ENCODE measurements around the gene BTN2A1. TPM values are rescaled to one million over a fixed set of nuclear protein-coding genes. Genes with fewer than 3 reads are reported as not detected.

Gene BTN2A1
- total and polyA plus RNA-seq, 10 of the 15 experiments (the other 5 are each of a cell fraction or from before 2014, with no cell fraction given), result 8.2 to 28.0 (median 15.8) TPM

DNA sequence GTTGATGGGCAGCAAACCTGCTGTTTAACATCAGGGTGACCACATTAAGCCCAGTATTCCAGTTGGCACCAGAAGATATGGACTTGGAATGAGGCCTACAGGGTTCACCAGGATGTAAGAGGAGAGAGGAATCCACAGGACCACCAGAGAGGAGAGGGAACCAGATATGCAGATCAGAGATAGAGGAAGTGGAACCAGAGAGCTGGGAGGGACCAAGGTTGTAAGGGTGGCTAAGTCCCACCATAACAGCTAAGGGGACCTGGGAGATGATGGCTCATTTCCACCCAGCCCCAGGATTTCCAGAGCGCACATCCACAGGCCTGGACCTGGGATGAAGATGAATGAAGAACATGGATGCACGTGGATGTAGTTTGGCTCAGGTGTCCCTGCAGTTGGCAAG, 11.1 kb downstream of the BTN2A1 start:
- FAIRE-seq (no peak), ATAC-seq (no peak), DNase-seq (ENCODE audit: low read depth, low spot score) (no peak)
- no TSS peak for BruUV-seq (replicated peaks)
- Histone ChIP-seq H4K20me1 (ENCODE audit: control insufficient read depth, insufficient read depth) (no peaks in the 10 kb centered on the region), H3K9ac (ENCODE audit: control insufficient read depth, insufficient read depth, low read length) (no peak overlapping the region), H3K27ac (ENCODE audit: control insufficient read depth, insufficient read depth) (no peak overlapping the region), H3K79me2 (ENCODE audit: control insufficient read depth, insufficient read depth, low read length) (no peaks in the 10 kb centered on the region), H3K9me3 (replicated peaks; ENCODE audit: control insufficient read depth, insufficient read depth, low read length) (peaks cover 6% of the 10 kb centered on the region; the same call in 2 of the 3 replicates), H3K27me3 (replicated peaks in 1 of 2; ENCODE audit: control insufficient read depth in 2 of 2, insufficient read depth in 2 of 2, low read length in 1 of 2) (no peaks in the 10 kb centered on the region), H2AFZ (ENCODE audit: control insufficient read depth, low read depth, low read length) (no peak overlapping the region), H3K4me1 (ENCODE audit: control insufficient read depth, insufficient read depth, low read length) (peaks cover 15% of the 10 kb centered on the region), H3K4me2 (ENCODE audit: control insufficient read depth, insufficient read depth) (no peak overlapping the region), H3K36me3 (ENCODE audit: control insufficient read depth in 2 of 2, insufficient read depth in 2 of 2, low read length in 1 of 2) (peaks cover 9 to 23% of the 10 kb centered on the region in 2 experiments), H3K4me3 (no peak overlapping the region)
- in situ Hi-C loops (cut with MboI), result no loop called here
- ChIA-PET RAD21 (ENCODE audit: unreplicated experiment) (no interaction called here), SMC1A (ENCODE audit: uncharacterized antibody, unreplicated experiment) (interaction anchor here (1.2 kb wide), 1 partner anchor 23 kb away, joined by 3 read pairs; no protein-coding TSS in a partner anchor), CTCF (interaction anchor here (1.4 kb wide), 1 partner anchor 21 kb away, joined by 3 read pairs; no protein-coding TSS in a partner anchor), POLR2A (no interaction called here)
- TF ChIP-seq IKZF2 (IDR thresholded peaks at IDR 0.05) (0 out of 4 replicates have a peak, but pooled peaks of 1 of the 2 experiments have one; percentile 12), RBBP5 (conservative IDR thresholded peaks at IDR 0.05) (no peak), SPI1 (IDR thresholded peaks at IDR 0.05; ENCODE audit: borderline replicate concordance, insufficient read depth, low read depth, low read length) (peak; percentile 86), POLR2AphosphoS5 (IDR thresholded peaks at IDR 0.05; ENCODE audit: low read length) (0 out of 2 replicates have a peak, but pooled peaks have one; percentile 37)
- intact Hi-C loops (cut with micrococcal nuclease; ENCODE audit: unreplicated experiment), result no loop called here
- WGBS (ENCODE audit: insufficient coverage, insufficient replicate concordance, low lambda C conversion rate, missing lambda C conversion rate), result 100% methylated on average over 2 of the region's 2 CpGs

DNA sequence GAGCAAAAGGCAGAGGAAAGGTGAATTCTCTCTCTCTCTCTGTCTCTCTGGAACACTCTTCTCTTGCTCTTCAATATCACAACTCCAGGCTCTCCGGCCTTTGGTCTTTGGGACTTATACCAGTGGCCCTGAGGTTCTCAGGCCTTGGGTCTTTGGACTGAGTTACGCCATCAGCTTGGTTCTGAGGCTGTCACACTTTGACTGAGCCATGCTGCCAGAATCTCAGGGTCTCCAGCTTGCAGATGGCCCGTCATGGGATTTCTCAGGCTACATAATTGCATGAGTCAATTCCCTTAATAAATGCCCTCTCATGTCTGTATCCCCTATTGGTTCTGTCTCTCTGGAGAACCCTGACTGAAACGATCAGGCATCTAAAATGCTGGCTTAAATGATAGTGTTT, 12.9 kb downstream of the BTN2A1 start:
- ATAC-seq, result no peak
- DNase-seq (ENCODE audit: low read depth, low spot score), result no peak
- intact Hi-C loops (cut with micrococcal nuclease; ENCODE audit: unreplicated experiment), result no loop called here
- H3K4me2 ChIP-seq (ENCODE audit: control insufficient read depth, insufficient read depth), result no peak overlapping the region
- BruUV-seq (replicated peaks), result no TSS peak
- ChIA-PET RAD21 (ENCODE audit: unreplicated experiment) (no interaction called here), SMC1A (ENCODE audit: uncharacterized antibody, unreplicated experiment) (interaction anchor here (1.6 kb wide), 1 partner anchor 10 kb away, joined by 4 read pairs; no protein-coding TSS in a partner anchor), POLR2A (interaction anchor here (0.5 kb wide), 1 partner anchor 76 kb away, joined by 4 read pairs; no protein-coding TSS in a partner anchor), CTCF (no interaction called here)
- no peaks in the 10 kb centered on the region for H3K27me3 ChIP-seq (replicated peaks in 1 of 2; ENCODE audit: control insufficient read depth in 2 of 2, insufficient read depth in 2 of 2, low read length in 1 of 2)
- H3K4me1 ChIP-seq (ENCODE audit: control insufficient read depth, insufficient read depth, low read length), result peaks cover 15% of the 10 kb centered on the region
- no peak overlapping the region for H3K4me3 ChIP-seq
- FAIRE-seq, result no peak
- peaks cover 6% of the 10 kb centered on the region; the same call in 2 of the 3 replicates for H3K9me3 ChIP-seq (replicated peaks; ENCODE audit: control insufficient read depth, insufficient read depth, low read length)
- H3K9ac ChIP-seq (ENCODE audit: control insufficient read depth, insufficient read depth, low read length), result no peak overlapping the region
- 96% methylated on average over 4 of the region's 4 CpGs for WGBS (ENCODE audit: insufficient coverage, insufficient replicate concordance, low lambda C conversion rate, missing lambda C conversion rate)
- H4K20me1 ChIP-seq (ENCODE audit: control insufficient read depth, insufficient read depth), result no peaks in the 10 kb centered on the region
- H3K27ac ChIP-seq (ENCODE audit: control insufficient read depth, insufficient read depth), result no peak overlapping the region
- peaks cover 6 to 15% of the 10 kb centered on the region in 2 experiments; a peak in 3 of 4 replicates for H3K36me3 ChIP-seq (ENCODE audit: control insufficient read depth in 2 of 2, insufficient read depth in 2 of 2, low read length in 1 of 2)
- no peak overlapping the region for H2AFZ ChIP-seq (ENCODE audit: control insufficient read depth, low read depth, low read length)
- in situ Hi-C loops (cut with MboI), result no loop called here
- H3K79me2 ChIP-seq (ENCODE audit: control insufficient read depth, insufficient read depth, low read length), result peaks cover 9% of the 10 kb centered on the region
- TF ChIP-seq MYC (IDR thresholded peaks at IDR 0.05; ENCODE audit: insufficient read depth, insufficient read length, insufficient replicate concordance, low read length, severe bottlenecking), result no peak
- no peak for TF ChIP-seq RAD51 (IDR thresholded peaks at IDR 0.05)
- TF ChIP-seq, protein P1, sequence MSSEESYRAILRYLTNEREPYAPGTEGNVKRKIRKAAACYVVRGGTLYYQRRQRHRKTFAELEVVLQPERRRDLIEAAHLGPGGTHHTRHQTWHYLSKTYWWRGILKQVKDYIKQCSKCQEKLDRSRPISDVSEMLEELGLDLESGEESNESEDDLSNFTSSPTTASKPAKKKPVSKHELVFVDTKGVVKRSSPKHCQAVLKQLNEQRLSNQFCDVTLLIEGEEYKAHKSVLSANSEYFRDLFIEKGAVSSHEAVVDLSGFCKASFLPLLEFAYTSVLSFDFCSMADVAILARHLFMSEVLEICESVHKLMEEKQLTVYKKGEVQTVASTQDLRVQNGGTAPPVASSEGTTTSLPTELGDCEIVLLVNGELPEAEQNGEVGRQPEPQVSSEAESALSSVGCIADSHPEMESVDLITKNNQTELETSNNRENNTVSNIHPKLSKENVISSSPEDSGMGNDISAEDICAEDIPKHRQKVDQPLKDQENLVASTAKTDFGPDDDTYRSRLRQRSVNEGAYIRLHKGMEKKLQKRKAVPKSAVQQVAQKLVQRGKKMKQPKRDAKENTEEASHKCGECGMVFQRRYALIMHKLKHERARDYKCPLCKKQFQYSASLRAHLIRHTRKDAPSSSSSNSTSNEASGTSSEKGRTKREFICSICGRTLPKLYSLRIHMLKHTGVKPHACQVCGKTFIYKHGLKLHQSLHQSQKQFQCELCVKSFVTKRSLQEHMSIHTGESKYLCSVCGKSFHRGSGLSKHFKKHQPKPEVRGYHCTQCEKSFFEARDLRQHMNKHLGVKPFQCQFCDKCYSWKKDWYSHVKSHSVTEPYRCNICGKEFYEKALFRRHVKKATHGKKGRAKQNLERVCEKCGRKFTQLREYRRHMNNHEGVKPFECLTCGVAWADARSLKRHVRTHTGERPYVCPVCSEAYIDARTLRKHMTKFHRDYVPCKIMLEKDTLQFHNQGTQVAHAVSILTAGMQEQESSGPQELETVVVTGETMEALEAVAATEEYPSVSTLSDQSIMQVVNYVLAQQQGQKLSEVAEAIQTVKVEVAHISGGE (CRISPR knock-in tag; IDR thresholded peaks at IDR 0.05), result no peak
- TF ChIP-seq, protein P2, sequence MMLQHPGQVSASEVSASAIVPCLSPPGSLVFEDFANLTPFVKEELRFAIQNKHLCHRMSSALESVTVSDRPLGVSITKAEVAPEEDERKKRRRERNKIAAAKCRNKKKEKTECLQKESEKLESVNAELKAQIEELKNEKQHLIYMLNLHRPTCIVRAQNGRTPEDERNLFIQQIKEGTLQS (IDR thresholded peaks at IDR 0.05; ENCODE audit: borderline replicate concordance, extremely low read depth, low read depth, low read length), result no peak
- TF ChIP-seq DPF2 (IDR thresholded peaks at IDR 0.05), result no peak
- TF ChIP-seq ASH2L (IDR thresholded peaks at IDR 0.05; ENCODE audit: borderline replicate concordance, low read depth), result no peak
- no peak for TF ChIP-seq SMC3 (IDR thresholded peaks at IDR 0.05; ENCODE audit: borderline replicate concordance, low read length)
- TF ChIP-seq ZNF24 (IDR thresholded peaks at IDR 0.05), result no peak
- TF ChIP-seq KAT2A (conservative IDR thresholded peaks at IDR 0.05; ENCODE audit: control insufficient read depth, low read depth, low read length), result no peak
- no peak for TF ChIP-seq RUNX3 (IDR thresholded peaks at IDR 0.05; ENCODE audit: low read length)
- no peak for TF ChIP-seq EP300 (IDR thresholded peaks at IDR 0.05; ENCODE audit: borderline replicate concordance in 1 of 2, control insufficient read depth in 1 of 2, low read depth in 2 of 2, low read length in 2 of 2)

All from GM12878 (cell line).